NCI-H187 treated with DMSO at 0.1 percent for 48 hours (cell line): ENCODE measurements around the gene SPRED3.

Experiments used
- DNase-seq: peaks from one replicate; lab custom pipeline; 2025; lab: John Stamatoyannopoulos, UW

The SPRED3 gene

GRCh38 chr19:38373907-38374331, 14.6 kb upstream of the SPRED3 start:
- no peak for DNase-seq

DNA sequence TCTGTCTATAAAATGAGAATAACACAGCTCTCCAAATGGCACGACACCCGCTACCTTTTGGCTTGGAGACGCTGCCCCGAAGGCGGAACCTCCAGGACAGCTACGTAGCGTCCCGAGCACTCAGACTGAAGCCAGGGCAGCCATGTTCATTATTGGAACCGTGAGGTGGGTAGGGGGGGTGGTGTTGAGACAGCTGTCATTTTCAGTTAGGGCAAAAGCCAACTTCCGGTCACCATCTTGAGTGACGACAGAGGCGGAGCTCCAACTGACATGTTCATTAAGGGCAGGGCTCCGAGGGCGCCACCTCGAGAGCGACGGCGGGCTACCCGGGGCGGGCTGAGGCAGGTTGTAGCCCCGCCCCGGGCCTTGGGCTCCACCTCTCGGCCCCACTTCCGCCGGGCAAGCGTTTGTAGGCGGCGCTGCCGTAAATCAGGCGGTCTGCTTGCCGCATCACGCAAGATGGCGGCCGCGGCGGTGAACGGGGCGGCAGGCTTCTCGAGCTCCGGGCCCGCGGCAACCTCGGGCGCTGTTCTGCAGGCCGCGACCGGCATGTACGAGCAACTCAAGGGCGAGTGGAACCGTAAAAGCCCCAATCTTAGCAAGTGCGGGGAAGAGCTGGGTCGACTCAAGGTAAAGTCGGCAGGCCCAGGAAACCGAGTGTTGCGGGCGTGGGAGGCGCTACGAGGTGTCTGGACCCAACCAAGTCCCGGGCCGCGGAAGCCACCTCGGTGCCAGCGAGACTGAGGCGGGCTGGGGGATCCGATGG, 14.0 kb upstream of the SPRED3 start, which contains the start of gene PSMD8:
Gene PSMD8, plus strand, starts transcription at position 240 of the 766 bp plus-strand sequence. Its CDS starts 31 bp downstream, at position 271.
- peak; percentile 98 for DNase-seq

DNA sequence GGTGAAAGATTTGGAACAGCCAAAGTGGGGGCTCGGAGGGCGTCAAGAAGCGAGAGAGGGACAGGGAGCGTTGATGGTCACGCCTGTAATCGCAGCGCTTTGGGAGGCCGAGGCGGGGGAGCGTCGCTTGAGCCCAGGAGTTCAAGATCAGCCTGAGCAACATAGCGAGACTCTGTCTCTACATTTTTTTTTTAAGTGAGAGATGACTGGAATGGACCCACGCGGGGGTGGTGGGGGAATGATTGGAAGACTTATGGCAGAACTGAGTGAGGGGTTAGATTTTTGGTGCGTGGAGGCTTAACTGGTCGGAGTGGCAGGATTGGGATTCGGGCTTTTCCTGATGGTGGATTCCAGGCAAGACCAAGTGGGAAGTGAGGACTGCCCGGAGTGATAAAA, 13.4 kb upstream of the SPRED3 start:
- DNase-seq: no peak

DNA sequence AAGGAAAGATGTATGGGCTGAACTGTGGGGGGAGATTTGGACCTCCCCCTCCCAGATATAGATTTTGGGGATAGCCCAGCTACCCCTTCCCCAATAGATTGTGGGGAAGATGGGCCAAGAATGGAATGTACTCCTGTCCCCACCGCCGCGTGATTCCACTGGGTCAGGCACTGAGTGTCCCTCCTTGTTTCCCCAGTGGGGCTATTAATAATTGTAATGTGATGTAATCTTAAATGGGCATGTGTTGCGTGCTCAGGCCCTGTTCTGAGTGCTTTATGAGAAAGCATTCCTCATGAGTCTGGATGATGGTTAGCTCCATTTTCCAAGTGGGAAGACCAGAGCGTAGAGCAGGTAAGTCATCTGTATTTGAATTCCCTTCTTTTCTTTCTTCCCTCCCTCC, 12.7 kb upstream of the SPRED3 start:
- DNase-seq: no peak

DNA sequence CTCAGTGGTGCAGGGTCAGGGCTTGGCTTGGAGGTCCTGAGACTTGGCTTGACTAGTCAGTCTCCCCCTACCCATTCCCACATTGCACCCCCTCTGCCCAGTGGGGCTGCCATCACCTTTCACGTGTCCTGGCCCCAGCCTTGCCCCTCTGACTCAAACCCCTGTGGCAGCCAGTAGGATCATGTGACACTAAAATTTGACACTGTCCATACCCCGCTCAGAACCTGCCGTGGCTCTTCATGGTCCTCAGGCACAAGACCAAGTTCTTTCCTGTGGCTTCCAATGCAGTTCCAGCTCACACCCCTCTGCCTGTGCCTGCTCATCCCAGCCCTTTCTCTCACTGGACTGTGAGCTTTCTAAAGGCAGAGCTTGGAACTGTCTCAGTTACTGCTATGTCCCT, 11.9 kb upstream of the SPRED3 start:
- DNase-seq: no peak

DNA sequence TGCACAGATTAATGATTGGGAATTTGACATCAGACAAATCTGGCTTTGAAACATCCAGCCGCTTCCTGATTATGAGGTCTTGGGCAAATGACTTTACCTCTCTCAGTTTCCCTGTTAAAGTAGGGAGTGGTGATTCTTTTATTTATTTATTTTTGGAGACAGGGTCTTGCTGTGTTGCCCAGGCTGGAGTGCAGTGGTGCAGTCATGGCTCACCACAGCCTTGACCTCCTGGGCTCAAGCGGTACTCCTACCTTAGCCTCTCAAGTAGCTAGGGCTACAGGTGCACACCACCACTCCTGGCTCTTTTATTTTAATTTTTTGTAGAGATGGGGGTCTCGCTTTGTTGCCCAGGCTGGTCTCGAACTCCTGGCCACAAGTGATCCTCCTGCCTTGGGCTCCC, 11.4 kb upstream of the SPRED3 start:
- DNase-seq: no peak

DNA sequence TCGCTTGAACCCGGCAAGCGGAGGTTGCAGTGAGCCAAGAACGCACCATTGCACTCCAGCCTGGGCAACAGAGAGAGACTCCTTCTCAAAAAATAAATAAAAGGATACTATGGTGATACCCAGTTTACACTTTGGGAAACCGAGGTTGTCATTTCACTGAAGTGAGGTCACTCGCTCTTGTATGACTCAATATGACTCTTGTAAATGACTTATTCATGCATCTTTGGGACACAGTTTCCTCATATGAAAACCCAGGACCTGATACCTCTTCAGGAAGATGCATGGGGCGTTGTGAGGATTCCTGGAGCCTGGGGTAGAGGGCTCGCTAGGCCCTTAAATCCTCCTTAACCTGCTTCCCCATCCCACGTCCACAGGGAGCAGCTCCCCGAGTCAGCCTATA, 9.6 kb upstream of the SPRED3 start:
- no peak for DNase-seq

- DNase-seq: no peak
Observed at GRCh38 chr19:38381138-38381537, 7.4 kb upstream of the SPRED3 start.

DNA sequence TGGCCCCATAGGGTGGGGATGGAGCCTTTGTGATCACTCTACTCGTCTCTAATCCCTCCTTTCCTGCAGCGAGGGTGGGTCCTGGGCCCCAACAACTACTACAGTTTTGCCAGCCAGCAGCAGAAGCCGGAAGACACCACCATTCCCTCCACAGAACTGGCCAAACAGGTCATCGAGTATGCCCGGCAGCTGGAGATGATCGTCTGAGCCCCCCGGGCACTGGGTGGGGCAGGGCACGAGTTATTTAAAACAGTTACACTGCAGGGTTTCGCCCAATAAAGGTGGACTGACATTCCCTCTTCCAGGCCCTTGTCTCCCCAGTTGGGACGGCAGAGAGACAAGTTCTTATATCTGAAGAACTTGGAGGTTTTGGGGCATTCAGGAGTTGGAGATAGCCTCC, 5.3 kb upstream of the SPRED3 start:
- DNase-seq: no peak

- DNase-seq: no peak
Observed at GRCh38 chr19:38383743-38384142, 4.8 kb upstream of the SPRED3 start.

- no peak for DNase-seq
Observed at GRCh38 chr19:38384209-38385027, 4.1 kb upstream of the SPRED3 start.

GRCh38 chr19:38385057-38385803, 3.3 kb upstream of the SPRED3 start:
- DNase-seq: no peak

GRCh38 chr19:38385804-38386257, 2.7 kb upstream of the SPRED3 start:
- no peak for DNase-seq

- DNase-seq: no peak
Observed at GRCh38 chr19:38386300-38386970, 2.1 kb upstream of the SPRED3 start.

- DNase-seq: no peak
Observed at GRCh38 chr19:38386971-38387549, 1.4 kb upstream of the SPRED3 start.

DNA sequence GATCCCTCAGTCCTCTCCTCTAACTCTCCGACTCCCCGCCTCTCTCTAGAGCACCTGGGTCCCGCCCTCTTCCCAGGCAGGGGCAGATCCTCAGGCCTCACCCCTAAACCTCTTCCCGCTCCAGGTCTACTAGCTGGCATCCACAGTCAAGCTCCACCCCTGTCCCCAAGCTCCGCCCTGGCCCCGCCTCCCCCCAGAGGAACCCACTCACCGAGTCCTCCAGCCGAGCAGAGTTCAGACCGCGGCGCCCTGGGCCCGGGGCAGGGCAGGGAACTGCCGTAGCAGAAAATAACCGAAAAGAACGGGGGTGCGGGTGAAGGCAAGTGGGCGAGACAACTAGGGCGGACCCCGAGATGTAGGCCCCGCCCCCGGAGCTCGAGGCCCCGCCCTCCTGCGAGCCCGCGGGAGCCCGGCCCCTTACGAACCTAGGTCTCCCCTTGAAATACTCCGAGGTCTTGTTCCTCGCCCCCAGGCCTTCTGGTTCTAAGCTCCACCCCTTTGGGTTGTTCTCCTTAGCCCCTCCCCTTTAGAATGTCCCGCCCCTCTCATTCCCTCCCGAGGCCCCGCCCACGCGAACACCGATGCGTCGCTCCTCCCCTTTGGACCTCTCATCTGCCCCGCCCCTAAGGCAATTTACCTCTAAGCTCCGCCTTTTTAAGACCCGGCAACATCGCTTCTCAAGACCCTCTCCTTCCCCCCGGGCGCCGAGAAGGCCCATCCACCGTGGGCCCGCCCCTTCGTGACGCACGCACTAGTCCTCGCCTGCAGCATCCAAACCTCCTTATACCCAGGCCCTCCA, 748 bp upstream of the SPRED3 start, which contains the start of gene GGN:
Gene GGN, minus strand, starts transcription at position 485 of the 799 bp plus-strand sequence. CDS start 773 bp downstream, outside the sequence.
- DNase-seq: peak; percentile 88

DNA sequence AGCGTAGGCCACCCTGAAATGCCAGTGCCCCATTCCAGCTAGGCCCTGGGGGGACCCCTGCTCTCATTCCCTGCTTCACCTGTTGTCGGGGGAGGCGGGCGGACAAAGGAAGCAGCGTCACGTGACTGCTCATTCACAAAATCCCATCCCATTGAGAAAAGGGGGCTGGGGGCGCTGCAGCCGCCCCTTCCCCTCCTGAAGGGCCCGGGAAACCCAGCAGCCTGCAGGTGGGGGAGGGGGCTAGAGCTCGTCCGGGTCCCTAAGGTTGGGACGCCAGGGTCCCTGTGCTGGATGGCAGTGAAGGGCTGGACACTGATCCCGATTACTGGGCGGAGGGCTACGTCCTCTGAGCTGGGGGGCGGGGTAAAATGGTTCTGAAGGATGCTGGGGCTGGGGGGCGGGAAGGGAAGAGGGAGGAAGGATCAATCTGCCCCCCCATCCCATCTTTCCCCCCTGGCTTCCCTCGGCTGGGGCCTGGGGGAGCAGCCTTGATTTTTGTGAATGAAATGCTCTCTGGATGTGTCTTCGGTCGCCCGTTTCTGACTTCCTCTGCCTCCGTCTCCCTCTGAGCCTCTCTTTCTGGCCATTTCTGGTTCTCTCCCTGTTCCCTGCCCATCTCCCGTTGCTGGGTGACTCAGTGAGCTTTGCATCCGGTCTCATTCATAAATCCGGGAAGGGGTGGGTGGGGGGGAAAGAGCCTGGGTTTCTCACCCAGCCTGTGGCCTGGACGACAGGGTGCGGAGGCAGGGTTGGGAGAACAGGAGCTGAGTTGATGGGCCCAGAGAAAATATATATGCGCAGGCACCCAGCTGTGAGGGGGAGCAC, 816 bp downstream of the SPRED3 start:
- no peak for DNase-seq

GRCh38 chr19:38389957-38390924, 1.7 kb downstream of the SPRED3 start:
- DNase-seq: no peak
